Thymus (tissue), 11 donors: ENCODE data around the gene FKBP2. TPM values are rescaled to one million over a fixed set of nuclear protein-coding genes. Genes with fewer than 3 reads are reported as not detected.

Experiments
- DNase-seq, 9 donors: peaks; one replicate each; pipeline ENCODE4 v3.0.0-alpha.2; 2013; ENCODE audit warnings: low spot score in 9 of 9, low read depth in 6 of 9, missing footprints in 1 of 9
- H3K27ac ChIP-seq, 2 donors: one replicate each; pipeline ENCODE4 v1.5.1; 2013; ENCODE audit warnings: control low read depth in 1 of 2, low read depth in 1 of 2, low read length in 1 of 2, mild to moderate bottlenecking in 1 of 2, moderate library complexity in 1 of 2
- H3K27me3 ChIP-seq, 2 donors: one replicate each; pipeline ENCODE4 v1.5.1; 2013; ENCODE audit warnings: low read length in 1 of 2; ENCODE audit not compliant: control insufficient read depth in 2 of 2, insufficient read depth in 1 of 2
- H3K36me3 ChIP-seq, 2 donors: one replicate each; pipeline ENCODE4 v1.5.1; 2013; ENCODE audit warnings: low read length in 1 of 2, mild to moderate bottlenecking in 1 of 2, moderate library complexity in 1 of 2; ENCODE audit not compliant: control insufficient read depth in 2 of 2, insufficient read depth in 2 of 2
- H3K4me1 ChIP-seq, 2 donors: one replicate each; pipeline ENCODE4 v1.5.1; 2013; ENCODE audit warnings: low read length in 2 of 2; ENCODE audit not compliant: control insufficient read depth in 2 of 2, insufficient read depth in 2 of 2
- H3K4me3 ChIP-seq, 2 donors: one replicate each; pipeline ENCODE4 v1.5.1; 2013; ENCODE audit warnings: low read length in 2 of 2, control low read depth in 1 of 2, mild to moderate bottlenecking in 1 of 2
- H3K9me3 ChIP-seq, 2 donors: one replicate each; pipeline ENCODE4 v1.5.1; 2013; ENCODE audit warnings: low read length in 1 of 2, mild to moderate bottlenecking in 1 of 2; ENCODE audit not compliant: control insufficient read depth in 2 of 2, insufficient read depth in 1 of 2
- WGBS: extraction: QIAGEN DNeasy Blood & Tissue Kit; methylation state at CpG from one replicate; pipeline ENCODE4 v1.1.7; 2013; 5-methylcytosine and 5-hydroxymethylcytosine counted together
- polyA plus RNA-seq: library from polyadenylated mRNA; stranded (reverse); fragments of 200-250 nt; gene quantifications from one replicate; pipeline ENCODE4 v1.2.3, GENCODE V29; 2013
- total RNA-seq: library from RNA; stranded (reverse); fragments of 120-200 nt; gene quantifications from one replicate; pipeline ENCODE4 v1.2.4, GENCODE V29; 2013
- donor health status: healthy.

FKBP2 gene
- total and polyA plus RNA-seq, 2 donors, result 45.0 to 128 TPM

DNA sequence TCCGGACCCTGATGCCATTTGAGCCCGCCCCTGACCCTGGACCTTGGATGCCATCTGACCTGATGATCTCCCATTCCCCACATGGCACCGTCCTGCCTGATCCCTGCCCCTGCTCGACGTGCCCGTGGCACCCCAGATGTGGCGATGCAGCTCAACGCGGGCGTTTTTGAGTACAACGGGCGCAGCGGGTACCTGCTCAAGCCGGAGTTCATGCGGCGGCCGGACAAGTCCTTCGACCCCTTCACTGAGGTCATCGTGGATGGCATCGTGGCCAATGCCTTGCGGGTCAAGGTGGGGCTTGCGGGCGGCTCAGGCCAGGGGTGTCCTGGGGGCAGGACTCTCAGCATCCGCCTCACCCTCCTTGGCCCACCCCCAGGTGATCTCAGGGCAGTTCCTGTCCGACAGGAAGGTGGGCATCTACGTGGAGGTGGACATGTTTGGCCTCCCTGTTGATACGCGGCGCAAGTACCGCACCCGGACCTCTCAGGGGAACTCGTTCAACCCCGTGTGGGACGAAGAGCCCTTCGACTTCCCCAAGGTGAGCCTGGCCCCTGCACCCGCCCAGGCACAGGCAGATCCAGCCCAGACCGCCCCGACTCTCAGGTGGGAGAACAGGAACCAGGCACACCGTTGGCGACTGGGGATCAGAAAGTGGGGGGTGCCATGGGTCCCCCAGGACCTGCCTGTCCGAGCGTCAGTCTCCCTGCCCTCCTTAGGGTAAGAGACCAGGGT lies 21.5 kb downstream of the FKBP2 start:
- Histone ChIP-seq H3K4me3 (no peak overlapping the region), H3K27me3 (no peaks in the 10 kb centered on the region), H3K4me1 (no peaks in the 10 kb centered on the region), H3K27ac (no peak overlapping the region), H3K36me3 (peaks cover 30 to 35% of the 10 kb centered on the region in 2 donors), H3K9me3 (peaks cover 0 to 1% of the 10 kb centered on the region in 2 donors)
- DNase-seq, result no peak
- 98% methylated on average over 42 of the region's 42 CpGs for WGBS

DNA sequence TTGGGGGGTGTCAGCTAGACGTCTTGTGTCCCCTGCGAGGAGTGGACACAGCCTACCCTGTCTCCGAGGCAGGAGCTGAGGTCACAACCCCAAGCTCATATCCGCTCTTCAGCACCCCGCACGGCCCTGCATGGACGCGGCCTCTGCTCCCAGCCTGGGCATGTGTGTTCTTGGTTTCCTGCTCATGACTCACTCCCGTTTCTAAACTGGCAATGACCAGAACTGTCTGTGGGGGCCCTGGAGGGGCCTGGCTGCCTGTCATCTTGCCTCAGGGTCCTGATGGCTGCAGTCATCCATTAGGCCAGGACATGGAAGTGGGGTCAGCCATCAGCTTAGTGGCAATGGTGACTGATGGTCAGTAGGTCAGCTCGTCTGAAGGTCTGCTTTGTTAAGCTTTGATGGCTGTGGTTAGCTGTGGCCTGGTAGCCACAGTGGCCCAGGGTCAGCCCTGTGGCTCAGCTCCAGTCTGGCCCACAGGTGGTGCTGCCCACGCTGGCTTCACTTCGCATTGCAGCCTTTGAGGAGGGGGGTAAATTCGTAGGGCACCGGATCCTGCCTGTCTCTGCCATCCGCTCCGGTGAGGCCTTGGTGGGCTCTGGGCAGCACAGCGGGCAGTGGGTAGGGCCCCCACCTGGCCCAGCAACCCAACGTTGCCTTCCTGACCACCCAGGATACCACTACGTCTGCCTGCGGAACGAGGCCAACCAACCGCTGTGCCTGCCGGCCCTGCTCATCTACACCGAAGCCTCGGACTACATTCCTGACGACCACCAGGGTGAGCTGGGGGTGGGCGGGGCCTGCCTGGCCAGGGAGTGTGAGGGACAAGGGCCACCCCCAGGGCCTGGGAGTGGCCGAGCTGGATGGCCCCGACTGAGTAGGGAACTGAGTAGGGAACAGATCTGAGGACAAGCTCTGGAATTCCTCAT lies 22.4 kb downstream of the FKBP2 start:
- WGBS, result 95% methylated on average over 29 of the region's 29 CpGs
- DNase-seq, result no peak

DNA sequence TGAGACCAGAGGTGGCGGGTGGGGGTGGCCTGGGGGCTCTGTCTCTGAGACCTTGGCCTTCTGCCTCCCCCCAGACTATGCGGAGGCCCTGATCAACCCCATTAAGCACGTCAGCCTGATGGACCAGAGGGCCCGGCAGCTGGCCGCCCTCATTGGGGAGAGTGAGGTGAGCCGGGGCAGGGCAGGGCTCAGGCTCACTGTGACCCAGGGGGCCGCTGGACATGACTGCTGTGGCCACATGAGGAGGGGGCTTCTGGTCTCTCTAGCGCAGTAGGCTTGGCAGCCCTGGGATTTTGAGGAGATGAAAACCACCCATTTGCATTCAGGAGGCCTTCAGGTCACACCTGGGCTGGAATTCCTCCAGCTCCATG lies 23.0 kb downstream of the FKBP2 start:
- WGBS, result 98% methylated on average over 8 of the region's 8 CpGs
- Histone ChIP-seq H3K36me3 (peaks cover 24 to 30% of the 10 kb centered on the region in 2 donors), H3K4me3 (no peak overlapping the region), H3K27me3 (no peaks in the 10 kb centered on the region), H3K4me1 (peaks cover 7 to 14% of the 10 kb centered on the region in 2 donors), H3K27ac (no peak overlapping the region), H3K9me3 (peaks cover 0 to 1% of the 10 kb centered on the region in 2 donors)
- DNase-seq, result no peak

More for the DNA sequence above, 22.4 kb downstream of the FKBP2 start:
- Histone ChIP-seq H3K27me3 (no peaks in the 10 kb centered on the region), H3K4me1 (peaks cover 2 to 8% of the 10 kb centered on the region in 2 donors), H3K9me3 (peaks cover 0 to 1% of the 10 kb centered on the region in 2 donors), H3K4me3 (no peak overlapping the region), H3K36me3 (peaks cover 30 to 34% of the 10 kb centered on the region in 2 donors), H3K27ac (no peak overlapping the region)

DNA sequence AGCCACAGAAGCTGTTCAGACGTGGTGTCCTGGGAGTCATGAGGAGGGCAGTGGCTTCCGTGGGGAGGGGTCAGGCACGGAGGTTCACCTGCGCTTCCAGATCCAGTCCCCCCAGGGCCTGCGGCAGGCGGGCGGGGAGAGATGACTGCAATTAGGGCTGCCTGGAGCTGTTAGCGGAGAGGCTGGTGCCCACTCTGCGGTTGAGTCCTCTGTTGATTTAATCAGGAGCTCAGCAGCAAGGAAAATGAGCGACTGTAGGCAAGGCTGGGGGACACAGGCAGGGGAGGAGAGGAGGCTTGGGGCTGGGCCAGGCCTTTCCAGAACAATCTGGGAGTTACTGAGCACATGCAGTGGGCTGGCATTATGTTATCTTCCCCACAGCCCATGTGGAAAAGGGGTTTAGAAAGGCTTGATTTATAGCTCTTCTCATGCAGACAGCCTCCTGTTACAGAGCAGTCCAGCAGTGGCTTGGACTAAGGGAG lies 23.5 kb downstream of the FKBP2 start:
- H3K4me3 ChIP-seq, result no peak overlapping the region
- 98% methylated on average over 10 of the region's 10 CpGs for WGBS
- no peak for DNase-seq

DNA sequence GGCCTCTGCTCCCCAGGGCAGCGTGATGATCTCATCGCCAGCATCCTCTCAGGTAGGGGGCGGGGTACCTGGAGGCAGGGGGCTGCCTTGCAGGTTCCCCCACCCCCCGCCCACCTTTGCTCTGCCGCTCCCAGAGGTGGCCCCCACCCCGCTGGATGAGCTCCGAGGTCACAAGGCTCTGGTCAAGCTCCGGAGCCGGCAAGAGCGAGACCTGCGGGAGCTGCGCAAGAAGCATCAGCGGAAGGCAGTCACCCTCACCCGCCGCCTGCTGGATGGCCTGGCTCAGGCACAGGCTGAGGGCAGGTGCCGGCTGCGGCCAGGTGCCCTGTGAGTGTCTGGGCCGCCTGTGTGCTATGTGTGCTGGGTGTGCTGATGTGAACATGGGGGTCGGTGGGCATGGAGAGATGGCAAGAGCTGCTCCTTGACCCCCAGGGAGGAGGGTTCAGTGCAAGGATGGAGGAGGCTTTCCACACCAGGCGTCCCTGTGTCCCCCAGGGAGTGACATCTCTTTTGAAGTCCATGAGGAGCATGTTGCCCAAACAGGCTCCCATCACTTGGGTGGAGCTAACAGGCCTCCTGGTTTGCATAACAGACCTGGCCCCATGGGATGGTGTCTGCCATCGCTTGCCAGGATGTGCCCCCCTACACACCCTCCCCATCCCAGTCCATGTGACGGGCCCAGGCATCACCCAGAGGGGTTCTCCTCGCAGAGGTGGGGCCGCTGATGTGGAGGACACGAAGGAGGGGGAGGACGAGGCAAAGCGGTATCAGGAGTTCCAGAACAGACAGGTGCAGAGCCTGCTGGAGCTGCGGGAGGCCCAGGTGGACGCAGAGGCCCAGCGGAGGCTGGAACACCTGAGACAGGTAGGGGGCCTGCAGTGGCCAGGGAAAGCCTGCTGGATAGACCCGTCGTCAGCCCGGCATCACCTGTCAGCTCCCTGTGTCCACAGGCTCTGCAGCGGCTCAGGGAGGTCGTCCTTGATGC lies 24.6 kb downstream of the FKBP2 start:
- Histone ChIP-seq H3K9me3 (peaks cover 0 to 5% of the 10 kb centered on the region in 2 donors), H3K4me1 (peaks cover 9 to 21% of the 10 kb centered on the region in 2 donors), H3K4me3 (no peak overlapping the region), H3K27ac (no peak overlapping the region), H3K36me3 (peaks cover 16 to 23% of the 10 kb centered on the region in 2 donors), H3K27me3 (no peaks in the 10 kb centered on the region)
- no peak for DNase-seq
- 96% methylated on average over 35 of the region's 35 CpGs for WGBS

More for the DNA sequence above, 23.5 kb downstream of the FKBP2 start:
- H3K4me1 ChIP-seq, result peaks cover 9 to 18% of the 10 kb centered on the region in 2 donors
- H3K27ac ChIP-seq, result no peak overlapping the region
- H3K36me3 ChIP-seq, result peaks cover 20 to 25% of the 10 kb centered on the region in 2 donors
- no peaks in the 10 kb centered on the region for H3K27me3 ChIP-seq
- H3K9me3 ChIP-seq, result peaks cover 0 to 1% of the 10 kb centered on the region in 2 donors

- peaks cover 0 to 5% of the 10 kb centered on the region in 2 donors for H3K9me3 ChIP-seq
- peaks cover 9 to 24% of the 10 kb centered on the region in 2 donors for H3K4me1 ChIP-seq
- peaks cover 16 to 20% of the 10 kb centered on the region in 2 donors for H3K36me3 ChIP-seq
- no peak for DNase-seq
- H3K4me3 ChIP-seq, result no peak overlapping the region
- no peaks in the 10 kb centered on the region for H3K27me3 ChIP-seq
- H3K27ac ChIP-seq, result no peak overlapping the region
- 97% methylated on average over 15 of the region's 15 CpGs for WGBS
These were observed 25.4 kb downstream of the FKBP2 start for GRCh38 chr11:64266339-64266738.

DNA sequence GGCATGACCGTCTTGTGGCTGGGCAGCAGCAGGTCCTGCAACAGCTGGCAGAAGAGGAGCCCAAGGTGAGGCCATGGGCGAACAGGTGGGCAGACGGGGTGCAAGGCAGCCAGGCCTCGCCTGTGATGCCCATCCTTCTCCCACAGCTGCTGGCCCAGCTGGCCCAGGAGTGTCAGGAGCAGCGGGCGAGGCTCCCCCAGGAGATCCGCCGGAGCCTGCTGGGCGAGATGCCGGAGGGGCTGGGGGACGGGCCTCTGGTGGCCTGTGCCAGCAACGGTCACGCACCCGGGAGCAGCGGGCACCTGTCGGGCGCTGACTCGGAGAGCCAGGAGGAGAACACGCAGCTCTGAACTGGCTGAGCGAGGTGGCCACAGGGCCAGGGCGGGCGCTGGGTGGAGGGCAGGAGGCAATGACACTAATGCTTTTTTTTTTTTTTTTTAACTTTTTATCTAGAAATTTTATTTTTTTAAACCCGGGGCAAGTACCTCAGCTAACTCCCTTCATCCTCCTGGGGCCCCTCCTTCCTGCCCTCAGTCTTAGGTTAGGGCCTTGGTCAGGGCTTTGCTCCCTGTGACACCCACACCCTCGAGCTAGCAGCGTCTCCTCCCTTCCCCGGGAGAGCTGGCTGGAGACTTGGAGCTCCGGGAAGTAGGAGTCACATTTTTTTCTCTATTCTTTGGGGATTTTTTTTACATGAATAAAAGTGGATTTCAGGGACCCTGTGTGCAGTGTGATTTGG lies 26.5 kb downstream of the FKBP2 start:
- no peak for DNase-seq
- Histone ChIP-seq H3K4me1 (peaks cover 9 to 32% of the 10 kb centered on the region in 2 donors), H3K27me3 (no peaks in the 10 kb centered on the region), H3K27ac (no peak overlapping the region), H3K9me3 (peaks cover 0 to 5% of the 10 kb centered on the region in 2 donors), H3K4me3 (no peak overlapping the region), H3K36me3 (peaks cover 13 to 17% of the 10 kb centered on the region in 2 donors)
- 92% methylated on average over 27 of the region's 27 CpGs for WGBS
